Gastrocnemius medialis (tissue), 4 donors: ENCODE results near the gene FCRL5. TPM values are rescaled to one million over a fixed set of nuclear protein-coding genes. Genes with fewer than 3 reads are reported as not detected.

Source experiments
- ATAC-seq, 2 donors: fragments of 150-250 bp; one replicate each; pipeline ENCODE4 v1.9.1; 2016
- DNase-seq, 2 donors: peaks; one replicate each; pipeline ENCODE4 v3.0.0-alpha.2; 2019
- H3K27ac ChIP-seq, 4 donors: fragments of 200-600 bp; sonication (generic); 1 replicate in 1 of 4; 2 replicates in 3 of 4; pipeline ENCODE4 v1.5.1; 2016 to 2018; ENCODE audit warnings: mild to moderate bottlenecking in 2 of 4, moderate library complexity in 1 of 4
- H3K27me3 ChIP-seq, 3 donors: fragments of 200-600 bp; sonication (generic) in 2 of 3; 1 replicate in 1 of 3; 2 replicates in 2 of 3; pipeline versions ENCODE4 v1.5.1 to v1.6.0; 2016 to 2019; ENCODE audit warnings: mild to moderate bottlenecking in 1 of 3, moderate library complexity in 1 of 3
- H3K36me3 ChIP-seq, 2 donors: fragments of 200-600 bp; sonication (generic) in 1 of 2; one replicate each; pipeline ENCODE4 v1.5.1; 2017 to 2018
- H3K4me1 ChIP-seq, 2 donors: fragments of 200-600 bp; sonication (generic) in 1 of 2; one replicate each; pipeline ENCODE4 v1.5.1; 2016 to 2017; ENCODE audit warnings: mild to moderate bottlenecking in 2 of 2
- H3K4me3 ChIP-seq, 4 donors: fragments of 200-600 bp; sonication (generic) in 3 of 4; 1 replicate in 1 of 4; 2 replicates in 3 of 4; pipeline ENCODE4 v1.5.1; 2016 to 2019; ENCODE audit warnings: mild to moderate bottlenecking in 2 of 4
- H3K9me3 ChIP-seq, 3 donors: fragments of 200-600 bp; sonication (generic) in 2 of 3; 1 replicate in 1 of 3; 2 replicates in 2 of 3; pipeline ENCODE4 v1.5.1; 2016 to 2019
- POLR2A ChIP-seq, 2 donors: fragments of 450-650 bp; IDR thresholded peaks; one replicate each; pipeline ENCODE4 v1.6.1; 2017; ENCODE audit warnings: antibody characterized with exemption in 2 of 2, mild to moderate bottlenecking in 2 of 2, moderate library complexity in 2 of 2
- in situ Hi-C, 4 donors: fragments of 200-750 bp; cut with MboI; loops; one replicate each; pipeline versions ENCODE4 v1.15.0 to v1.8.0; 2017; ENCODE audit warnings: low sequenced_read_pairs in 4 of 4
- intact Hi-C: fragments of 100-400 bp; cut with DNase I; formaldehyde crosslinking; loops from one replicate; pipeline ENCODE4 v1.15.1; 2023; ENCODE audit warnings: low total_unique reads
- total RNA-seq, 4 donors: library from RNA; depleted of rRNA; stranded (reverse); fragments of >200 nt; gene quantifications; one replicate each; pipeline versions ENCODE4 v1.1.0 to v1.2.3, GENCODE V29; 2016
- TF ChIP-seq, protein P1 (sequence below), 5 experiments: fragments of 450-650 bp in 3 of 5; fragments of 200-600 bp in 2 of 5; sonication (generic) in 2 of 5; IDR thresholded peaks in 4 of 5; conservative IDR thresholded peaks in 1 of 5; 1 replicate in 4 of 5; 2 replicates in 1 of 5; pipeline ENCODE4 v1.5.1; 2016 to 2019; ENCODE audit warnings: antibody characterized with exemption in 5 of 5, mild to moderate bottlenecking in 3 of 5, moderate library complexity in 3 of 5

The FCRL5 gene
- total RNA-seq, 4 donors from 2014 or later, result not detected

DNA sequence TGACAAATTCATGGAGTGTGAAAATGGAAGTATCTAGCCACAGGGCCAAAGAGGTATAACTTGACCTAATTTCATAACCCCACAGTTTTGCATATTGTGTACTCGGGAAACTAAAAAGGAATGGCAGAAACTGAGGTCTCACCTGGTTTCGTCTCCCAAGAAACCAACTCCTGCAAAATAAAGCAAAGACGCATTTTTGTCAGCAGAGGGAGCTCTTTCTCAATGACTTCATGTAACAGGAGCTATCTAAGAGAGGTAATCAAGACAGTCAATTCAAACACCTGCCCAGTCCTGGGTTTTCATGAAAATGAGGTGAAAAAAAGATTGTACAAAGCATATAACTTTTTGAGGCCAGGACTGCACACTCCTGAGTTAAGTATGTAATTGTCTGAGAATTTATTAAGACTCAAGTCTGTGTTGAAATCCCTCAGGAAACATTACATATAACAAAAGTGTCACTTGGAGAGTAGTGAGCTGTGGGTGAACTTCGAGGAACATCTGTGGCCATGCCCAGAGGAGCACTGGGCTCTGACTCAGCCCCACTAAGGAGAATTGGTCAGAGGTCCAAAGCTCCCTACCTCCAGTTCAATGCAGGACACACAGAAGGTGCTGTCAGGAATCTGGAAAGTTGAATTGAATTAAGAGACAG lies 28.0 kb upstream of the FCRL5 start:
- in situ Hi-C loops (loop anchor here in 1 of 4 donors (25.0 kb wide), 1 partner anchor 532 kb away; no protein-coding TSS in a partner anchor), intact Hi-C loops (no loop called here)
- TF ChIP-seq, protein P1, sequence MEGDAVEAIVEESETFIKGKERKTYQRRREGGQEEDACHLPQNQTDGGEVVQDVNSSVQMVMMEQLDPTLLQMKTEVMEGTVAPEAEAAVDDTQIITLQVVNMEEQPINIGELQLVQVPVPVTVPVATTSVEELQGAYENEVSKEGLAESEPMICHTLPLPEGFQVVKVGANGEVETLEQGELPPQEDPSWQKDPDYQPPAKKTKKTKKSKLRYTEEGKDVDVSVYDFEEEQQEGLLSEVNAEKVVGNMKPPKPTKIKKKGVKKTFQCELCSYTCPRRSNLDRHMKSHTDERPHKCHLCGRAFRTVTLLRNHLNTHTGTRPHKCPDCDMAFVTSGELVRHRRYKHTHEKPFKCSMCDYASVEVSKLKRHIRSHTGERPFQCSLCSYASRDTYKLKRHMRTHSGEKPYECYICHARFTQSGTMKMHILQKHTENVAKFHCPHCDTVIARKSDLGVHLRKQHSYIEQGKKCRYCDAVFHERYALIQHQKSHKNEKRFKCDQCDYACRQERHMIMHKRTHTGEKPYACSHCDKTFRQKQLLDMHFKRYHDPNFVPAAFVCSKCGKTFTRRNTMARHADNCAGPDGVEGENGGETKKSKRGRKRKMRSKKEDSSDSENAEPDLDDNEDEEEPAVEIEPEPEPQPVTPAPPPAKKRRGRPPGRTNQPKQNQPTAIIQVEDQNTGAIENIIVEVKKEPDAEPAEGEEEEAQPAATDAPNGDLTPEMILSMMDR (IDR thresholded peaks at IDR 0.05 in 4 of 5, conservative IDR thresholded peaks at IDR 0.05 in 1 of 5), result peak in 4 of 5 experiments; percentile 14 to 46 (median 20)
- TF ChIP-seq POLR2A (IDR thresholded peaks at IDR 0.05), result no peak
- H3K27me3 ChIP-seq, result no peaks in the 10 kb centered on the region
- no peak overlapping the region for H3K27ac ChIP-seq
- ATAC-seq (no peak), DNase-seq (no peak)
- H3K4me1 ChIP-seq, result no peaks in the 10 kb centered on the region
- H3K4me3 ChIP-seq, result no peak overlapping the region
- H3K9me3 ChIP-seq, result no peaks in the 10 kb centered on the region
- no peaks in the 10 kb centered on the region for H3K36me3 ChIP-seq

DNA sequence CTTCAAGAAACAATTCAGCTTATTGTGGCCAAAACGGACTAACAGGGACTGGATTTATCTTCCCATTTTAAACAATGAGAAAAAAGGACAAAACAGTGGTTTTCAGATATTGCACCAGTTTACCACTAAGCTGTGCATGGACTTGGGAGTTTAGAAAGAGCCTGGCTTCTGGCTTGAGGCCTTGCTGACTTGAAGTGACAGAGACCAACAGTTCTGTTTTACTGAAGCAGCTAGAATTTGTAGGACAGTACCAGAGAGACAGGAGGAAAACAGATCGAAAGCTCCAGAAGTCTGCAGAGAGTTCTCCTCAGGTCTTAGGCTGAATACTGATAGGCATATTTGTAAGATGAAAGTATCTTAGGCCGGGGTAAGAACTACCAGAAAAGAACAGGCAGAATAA lies 25.1 kb upstream of the FCRL5 start:
- intact Hi-C loops, result no loop called here
- in situ Hi-C loops, result loop anchor here in 1 of 4 donors (25.0 kb wide), 1 partner anchor 535 kb away; no protein-coding TSS in a partner anchor
- no peak for TF ChIP-seq POLR2A (IDR thresholded peaks at IDR 0.05)

DNA sequence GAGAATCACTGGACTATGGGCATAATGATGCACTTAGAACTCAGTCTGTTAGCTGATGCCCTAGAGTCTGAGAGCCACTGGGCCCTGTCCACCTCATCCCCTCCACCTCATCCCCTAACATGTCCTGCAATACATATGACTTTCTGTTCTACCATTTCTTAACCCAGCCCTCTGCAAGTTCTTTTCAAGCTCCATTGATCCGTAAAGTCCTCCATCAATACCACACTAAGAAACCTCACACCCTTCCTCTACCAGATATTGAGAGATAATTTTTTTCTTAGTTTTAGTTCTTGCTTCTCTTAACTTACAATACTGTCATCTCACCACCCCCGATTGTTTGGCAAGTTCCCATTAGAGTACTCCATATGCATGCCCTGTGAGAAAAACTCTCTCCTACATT lies 23.4 kb upstream of the FCRL5 start:
- Histone ChIP-seq H3K4me1 (no peaks in the 10 kb centered on the region), H3K4me3 (no peak overlapping the region), H3K9me3 (no peaks in the 10 kb centered on the region), H3K27me3 (no peaks in the 10 kb centered on the region), H3K36me3 (no peaks in the 10 kb centered on the region), H3K27ac (no peak overlapping the region)
- DNase-seq (no peak), ATAC-seq (no peak)
- in situ Hi-C loops, result loop anchor here in 1 of 4 donors (25.0 kb wide), 1 partner anchor 537 kb away; no protein-coding TSS in a partner anchor
- TF ChIP-seq POLR2A (IDR thresholded peaks at IDR 0.05), result no peak
- TF ChIP-seq, protein P1 (IDR thresholded peaks at IDR 0.05 in 4 of 5, conservative IDR thresholded peaks at IDR 0.05 in 1 of 5), result no peak
- intact Hi-C loops, result no loop called here

More for the DNA sequence above, 25.1 kb upstream of the FCRL5 start:
- no peaks in the 10 kb centered on the region for H3K27me3 ChIP-seq
- ATAC-seq (no peak), DNase-seq (no peak)
- H3K4me3 ChIP-seq, result no peak overlapping the region
- H3K36me3 ChIP-seq, result no peaks in the 10 kb centered on the region
- no peaks in the 10 kb centered on the region for H3K9me3 ChIP-seq
- H3K4me1 ChIP-seq, result no peaks in the 10 kb centered on the region
- H3K27ac ChIP-seq, result no peak overlapping the region

DNA sequence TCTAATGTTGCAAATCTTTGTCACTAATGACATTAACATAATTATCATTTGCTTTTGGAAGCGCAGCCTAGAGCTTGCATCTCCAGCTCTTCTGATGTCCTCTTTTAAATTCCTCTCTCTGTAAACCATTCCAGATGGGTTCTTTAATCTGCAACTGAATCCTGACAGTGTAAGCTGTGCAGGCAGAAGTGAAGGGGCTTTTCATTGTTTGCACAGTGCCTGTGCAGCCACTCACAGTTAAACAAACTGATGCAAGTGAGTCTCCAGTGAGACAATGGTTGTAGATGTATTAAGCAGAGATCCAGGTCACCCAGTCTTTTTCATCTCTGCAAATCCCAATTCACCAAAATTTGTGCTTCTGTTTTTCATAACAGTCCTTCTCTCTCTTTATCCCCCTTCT lies 22.5 kb upstream of the FCRL5 start:
- Histone ChIP-seq H3K36me3 (no peaks in the 10 kb centered on the region), H3K4me1 (no peaks in the 10 kb centered on the region), H3K27me3 (no peaks in the 10 kb centered on the region), H3K27ac (no peak overlapping the region), H3K9me3 (no peaks in the 10 kb centered on the region), H3K4me3 (no peak overlapping the region)
- in situ Hi-C loops, result loop anchor here in 1 of 4 donors (25.0 kb wide), 1 partner anchor 537 kb away; no protein-coding TSS in a partner anchor
- ATAC-seq (no peak), DNase-seq (no peak)
- TF ChIP-seq, protein P1 (IDR thresholded peaks at IDR 0.05 in 4 of 5, conservative IDR thresholded peaks at IDR 0.05 in 1 of 5), result no peak
- no peak for TF ChIP-seq POLR2A (IDR thresholded peaks at IDR 0.05)
- intact Hi-C loops, result no loop called here

DNA sequence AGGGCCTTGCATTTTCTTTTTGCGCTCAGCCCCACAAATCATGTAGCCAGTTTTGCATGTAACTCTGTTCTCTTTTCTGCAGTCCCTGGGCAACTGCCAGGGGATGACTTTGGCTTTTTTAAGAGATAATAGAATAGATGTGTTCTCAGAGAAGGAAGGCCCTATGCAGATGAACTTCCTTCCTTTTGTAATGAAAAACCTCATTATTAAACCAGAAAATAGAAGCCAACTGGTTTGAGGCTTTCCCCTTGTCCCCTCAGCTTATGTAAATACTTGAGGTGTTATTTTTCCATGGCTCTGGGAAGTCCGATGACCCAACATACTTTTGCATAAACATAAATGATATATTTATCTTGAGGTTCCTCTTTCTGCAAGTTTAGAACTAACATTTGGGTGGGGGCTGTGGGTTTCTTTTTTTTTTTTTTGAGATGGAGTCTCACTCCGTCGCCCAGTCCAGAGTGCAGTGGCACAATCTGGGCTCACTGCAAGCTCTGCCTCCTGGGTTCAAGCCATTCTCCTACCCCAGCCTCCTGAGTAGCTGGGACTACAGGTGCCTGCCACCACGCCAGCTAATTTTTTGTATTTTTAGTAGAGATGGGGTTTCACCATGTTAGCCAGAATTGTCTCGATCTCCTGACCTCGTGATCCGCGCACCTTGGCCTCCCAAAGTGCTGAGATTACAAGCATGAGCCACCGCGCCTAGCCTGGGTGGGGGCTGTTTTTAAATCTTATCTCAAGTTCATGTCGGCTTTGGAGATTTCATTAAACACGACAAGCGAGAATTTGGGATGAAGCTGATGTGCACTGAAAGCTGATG lies 14.4 kb upstream of the FCRL5 start:
- in situ Hi-C loops (no loop called here), intact Hi-C loops (no loop called here)
- Histone ChIP-seq H3K4me3 (no peak overlapping the region), H3K27ac (no peak overlapping the region), H3K9me3 (no peaks in the 10 kb centered on the region), H3K36me3 (no peaks in the 10 kb centered on the region), H3K4me1 (no peaks in the 10 kb centered on the region), H3K27me3 (no peaks in the 10 kb centered on the region)
- no peak for DNase-seq
- no peak for TF ChIP-seq POLR2A (IDR thresholded peaks at IDR 0.05)
- TF ChIP-seq, protein P1 (IDR thresholded peaks at IDR 0.05 in 4 of 5, conservative IDR thresholded peaks at IDR 0.05 in 1 of 5), result no peak
- no peak for ATAC-seq
